Hepatocyte (in vitro differentiated cells): Measurements from ENCODE around the gene IFIT3. TPM values are rescaled to one million over a fixed set of nuclear protein-coding genes. Genes with fewer than 3 reads are reported as not detected.

Source experiments
- DNase-seq: peaks from one replicate; pipeline ENCODE4 v3.0.0-alpha.2; 2016; ENCODE audit warnings: low spot score
- H2AFZ ChIP-seq: fragments of 200-600 bp; sonication (generic); 2 replicates; pipeline ENCODE4 v1.6.0; 2016; ENCODE audit warnings: antibody characterized with exemption, mild to moderate bottlenecking
- H3K27ac ChIP-seq: fragments of 200-600 bp; sonication (generic); 2 replicates; pipeline ENCODE4 v1.5.1; 2016; ENCODE audit warnings: mild to moderate bottlenecking
- H3K27me3 ChIP-seq: fragments of 200-600 bp; sonication (generic); 2 replicates; pipeline ENCODE4 v1.6.1; 2016
- H3K36me3 ChIP-seq: fragments of 200-600 bp; sonication (generic); replicated peaks from 2 replicates; pipeline ENCODE4 v1.5.1; 2016; ENCODE audit warnings: low read depth; ENCODE audit not compliant: insufficient read depth
- H3K4me1 ChIP-seq: fragments of 200-600 bp; sonication (generic); 2 replicates; pipeline ENCODE4 v1.5.1; 2016; ENCODE audit warnings: mild to moderate bottlenecking, moderate library complexity; ENCODE audit not compliant: insufficient read depth
- H3K4me2 ChIP-seq: fragments of 200-600 bp; sonication (generic); 2 replicates; pipeline ENCODE4 v1.6.0; 2016
- H3K4me3 ChIP-seq: fragments of 200-600 bp; sonication (generic); 2 replicates; pipeline ENCODE4 v1.5.1; 2016; ENCODE audit warnings: mild to moderate bottlenecking
- H3K79me2 ChIP-seq: fragments of 200-600 bp; sonication (generic); 2 replicates; pipeline ENCODE4 v1.6.0; 2017; ENCODE audit warnings: mild to moderate bottlenecking
- H3K9me2 ChIP-seq: fragments of 200-600 bp; sonication (generic); replicated peaks from 2 replicates; pipeline ENCODE4 v1.6.0; 2017; ENCODE audit warnings: mild to moderate bottlenecking; ENCODE audit not compliant: insufficient read depth
- H3K9me3 ChIP-seq: fragments of 200-600 bp; sonication (generic); 2 replicates; pipeline ENCODE4 v1.5.1; 2016; ENCODE audit warnings: low read depth, mild to moderate bottlenecking
- H4K20me1 ChIP-seq: fragments of 200-600 bp; sonication (generic); 2 replicates; pipeline ENCODE4 v1.6.0; 2016; ENCODE audit warnings: mild to moderate bottlenecking; ENCODE audit not compliant: insufficient read depth, poor library complexity, severe bottlenecking
- CTCF ChIP-seq: fragments of 200-600 bp; sonication (generic); IDR thresholded peaks from 2 replicates; pipeline ENCODE4 v1.5.1; 2016; ENCODE audit warnings: antibody characterized with exemption, mild to moderate bottlenecking; ENCODE audit not compliant: poor library complexity
- EZH2 ChIP-seq: fragments of 200-600 bp; sonication (generic); IDR thresholded peaks from 2 replicates; pipeline ENCODE4 v1.6.1; 2016; ENCODE audit warnings: antibody characterized with exemption, mild to moderate bottlenecking, borderline replicate concordance
- EZH2phosphoT487 ChIP-seq: fragments of 200-600 bp; sonication (generic); IDR thresholded peaks from one replicate; pipeline ENCODE4 v1.6.1; 2018; ENCODE audit warnings: antibody characterized with exemption, mild to moderate bottlenecking, low read depth, moderate library complexity; ENCODE audit not compliant: unreplicated experiment, severe bottlenecking
- WGBS: methylation state at CpG from one replicate; pipeline ENCODE4 v1.1.6; 2016; ENCODE audit warnings: low lambda C conversion rate; ENCODE audit errors: missing lambda C conversion rate; 5-methylcytosine and 5-hydroxymethylcytosine counted together
- polyA plus RNA-seq: library from polyadenylated mRNA; unstranded; fragments of >200 nt; fragmentation: Nextera tagmentation; extraction: Ambion mirVana; gene quantifications from 2 replicates; pipeline ENCODE4 v1.2.1, GENCODE V29; 2016
- total RNA-seq: library from RNA; depleted of rRNA; stranded (reverse); fragments of >200 nt; gene quantifications from 2 replicates; pipeline ENCODE4 v1.2.3, GENCODE V29; 2014

Gene IFIT3
- 10.5 and 10.8 TPM in 2 replicates for total RNA-seq
- polyA plus RNA-seq = 6.9 and 8.6 TPM in 2 replicates

- WGBS = 22% methylated on average over 7 of the region's 7 CpGs
- H3K36me3 ChIP-seq = no peaks in the 10 kb centered on the region
- H2AFZ ChIP-seq = peak within 1 kb of the TSS; percentile 70
- no peaks in the 10 kb centered on the region for H3K9me2 ChIP-seq
- peak within 1 kb of the TSS; percentile 67 for H3K4me2 ChIP-seq
- H3K9me3 ChIP-seq = no peaks in the 10 kb centered on the region
- H4K20me1 ChIP-seq = no peaks in the 10 kb centered on the region
- TF ChIP-seq CTCF (no peak), EZH2 (no peak), EZH2phosphoT487 (no peak)
- peak; percentile 70 for DNase-seq
- H3K27me3 ChIP-seq = no peaks in the 10 kb centered on the region
- H3K79me2 ChIP-seq = no peaks in the 10 kb centered on the region
- H3K27ac ChIP-seq = peak within 1 kb of the TSS; percentile 86
- H3K4me1 ChIP-seq = peaks cover 9% of the 10 kb centered on the region
- H3K4me3 ChIP-seq = peak within 1 kb of the TSS; percentile 18
Measured at GRCh38 chr10:89327803-89328441, at the start of gene IFIT3. Gene IFIT3, plus strand, starts transcription at chr10:89327997. Its CDS starts 77 bp downstream, at chr10:89328074.

GRCh38 chr10:89278034-89278535, 49.7 kb upstream of the IFIT3 start:
- H3K36me3 ChIP-seq = no peaks in the 10 kb centered on the region
- peak; percentile 87 for DNase-seq
- WGBS = 10% methylated on average over 1 of the region's 1 CpG
- H3K27ac ChIP-seq = peak overlapping the region; percentile 96
- no peak overlapping the region for H3K4me3 ChIP-seq
- no peaks in the 10 kb centered on the region for H3K79me2 ChIP-seq
- no peaks in the 10 kb centered on the region for H4K20me1 ChIP-seq
- no peaks in the 10 kb centered on the region for H3K9me2 ChIP-seq
- H3K9me3 ChIP-seq = no peaks in the 10 kb centered on the region
- no peaks in the 10 kb centered on the region for H3K27me3 ChIP-seq
- H2AFZ ChIP-seq = peak overlapping the region; percentile 3
- peaks cover 18% of the 10 kb centered on the region for H3K4me1 ChIP-seq
- H3K4me2 ChIP-seq = peak overlapping the region; percentile 44
- TF ChIP-seq EZH2phosphoT487 (peak; percentile 50), EZH2 (no peak), CTCF (no peak)

- no peak for DNase-seq
- Histone ChIP-seq H3K4me1 (peaks cover 21% of the 10 kb centered on the region), H3K27me3 (no peaks in the 10 kb centered on the region), H3K4me3 (no peak overlapping the region), H3K27ac (peak overlapping the region; percentile 42), H4K20me1 (no peaks in the 10 kb centered on the region), H2AFZ (no peak overlapping the region), H3K9me2 (no peaks in the 10 kb centered on the region), H3K4me2 (no peak overlapping the region), H3K36me3 (no peaks in the 10 kb centered on the region), H3K9me3 (no peaks in the 10 kb centered on the region), H3K79me2 (no peaks in the 10 kb centered on the region)
- no peak for TF ChIP-seq EZH2phosphoT487
- no peak for TF ChIP-seq EZH2
Measured at GRCh38 chr10:89278900-89279392, 48.9 kb upstream of the IFIT3 start.

GRCh38 chr10:89279421-89279869, 48.4 kb upstream of the IFIT3 start:
- Histone ChIP-seq H3K9me2 (no peaks in the 10 kb centered on the region), H3K4me3 (no peak overlapping the region), H3K27ac (peak overlapping the region; percentile 42), H3K9me3 (no peaks in the 10 kb centered on the region), H2AFZ (no peak overlapping the region), H4K20me1 (no peaks in the 10 kb centered on the region), H3K4me1 (peaks cover 26% of the 10 kb centered on the region), H3K79me2 (no peaks in the 10 kb centered on the region), H3K36me3 (no peaks in the 10 kb centered on the region), H3K27me3 (no peaks in the 10 kb centered on the region), H3K4me2 (no peak overlapping the region)
- 94% methylated on average over 1 of the region's 1 CpG for WGBS
- TF ChIP-seq CTCF (no peak), EZH2phosphoT487 (no peak), EZH2 (no peak)
- no peak for DNase-seq
